ENCODE data around the gene PDE6B. TPM values are rescaled to one million over a fixed set of nuclear protein-coding genes. Genes with fewer than 3 reads are reported as not detected.

Gene PDE6B
- total RNA-seq, 1 experiment from 2014 or later, result not detected

DNA sequence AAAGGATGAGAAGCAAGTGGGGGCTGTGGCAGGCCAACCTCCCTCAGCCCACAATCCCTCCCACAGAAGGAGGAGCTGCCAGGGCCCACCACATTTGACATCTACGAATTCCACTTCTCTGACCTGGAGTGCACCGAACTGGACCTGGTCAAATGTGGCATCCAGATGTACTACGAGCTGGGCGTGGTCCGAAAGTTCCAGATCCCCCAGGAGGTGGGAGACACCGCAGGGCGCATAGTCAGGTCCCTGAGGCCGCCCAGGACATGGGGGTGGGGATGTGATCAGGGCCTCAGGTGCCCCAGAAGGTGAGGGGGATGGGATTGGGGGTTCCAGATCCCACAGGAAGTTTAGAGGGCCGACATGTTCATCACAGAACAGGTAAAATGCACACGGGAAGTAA, 35.0 kb downstream of the PDE6B start:
- ChIA-PET POLR2A (no interaction called here), CTCF (no interaction called here)
- BruUV-seq (replicated peaks), result no TSS peak
- Mint-ChIP-seq H3K27ac (ENCODE audit: low read depth, unreplicated experiment) (no peak overlapping the region), H3K4me3 (ENCODE audit: unreplicated experiment) (no peak overlapping the region), H3K36me3 (ENCODE audit: insufficient read depth, unreplicated experiment) (peaks cover 5% of the 10 kb centered on the region), H3K4me1 (ENCODE audit: insufficient read depth, unreplicated experiment) (no peaks in the 10 kb centered on the region), H3K27me3 (ENCODE audit: insufficient read depth, unreplicated experiment) (no peaks in the 10 kb centered on the region), H3K9me3 (ENCODE audit: unreplicated experiment) (peaks cover 10% of the 10 kb centered on the region)
- no peak for DNase-seq (ENCODE audit: unreplicated experiment)
- intact Hi-C loops (cut with micrococcal nuclease), result no loop called here
- no peak for TF ChIP-seq CTCF (IDR thresholded peaks at IDR 0.05; ENCODE audit: unreplicated experiment)

DNA sequence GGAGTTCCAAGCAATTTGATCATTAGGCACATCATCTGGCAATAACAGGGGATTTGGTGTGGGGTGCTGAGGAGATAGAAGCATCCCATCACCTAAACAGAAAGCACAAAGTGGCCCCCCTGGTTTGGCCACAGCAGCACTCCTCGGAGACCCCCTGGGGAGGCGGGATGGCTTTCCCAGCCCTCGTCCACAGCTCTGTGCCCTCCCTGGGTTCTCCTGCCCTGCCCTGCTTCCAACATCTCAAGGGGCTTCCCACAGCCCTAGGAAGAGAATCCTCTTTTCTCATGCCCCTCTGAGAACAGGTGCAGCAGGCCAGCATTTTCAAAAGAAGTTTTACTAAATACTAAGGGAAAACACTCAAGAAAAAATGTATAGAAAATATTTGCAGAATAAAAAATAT, 35.9 kb downstream of the PDE6B start:
- Mint-ChIP-seq H3K36me3 (ENCODE audit: insufficient read depth, unreplicated experiment) (no peaks in the 10 kb centered on the region), H3K4me3 (ENCODE audit: unreplicated experiment) (no peak overlapping the region), H3K4me1 (ENCODE audit: insufficient read depth, unreplicated experiment) (no peaks in the 10 kb centered on the region), H3K27ac (ENCODE audit: low read depth, unreplicated experiment) (no peak overlapping the region), H3K9me3 (ENCODE audit: unreplicated experiment) (peaks cover 10% of the 10 kb centered on the region), H3K27me3 (ENCODE audit: insufficient read depth, unreplicated experiment) (no peaks in the 10 kb centered on the region)
- POLR2A ChIA-PET, result no interaction called here
- BruUV-seq (replicated peaks), result no TSS peak
- no peak for TF ChIP-seq CTCF (IDR thresholded peaks at IDR 0.05; ENCODE audit: unreplicated experiment)
- no peak for DNase-seq (ENCODE audit: unreplicated experiment)
- intact Hi-C loops (cut with micrococcal nuclease), result no loop called here
- CTCF ChIA-PET, result no interaction called here

DNA sequence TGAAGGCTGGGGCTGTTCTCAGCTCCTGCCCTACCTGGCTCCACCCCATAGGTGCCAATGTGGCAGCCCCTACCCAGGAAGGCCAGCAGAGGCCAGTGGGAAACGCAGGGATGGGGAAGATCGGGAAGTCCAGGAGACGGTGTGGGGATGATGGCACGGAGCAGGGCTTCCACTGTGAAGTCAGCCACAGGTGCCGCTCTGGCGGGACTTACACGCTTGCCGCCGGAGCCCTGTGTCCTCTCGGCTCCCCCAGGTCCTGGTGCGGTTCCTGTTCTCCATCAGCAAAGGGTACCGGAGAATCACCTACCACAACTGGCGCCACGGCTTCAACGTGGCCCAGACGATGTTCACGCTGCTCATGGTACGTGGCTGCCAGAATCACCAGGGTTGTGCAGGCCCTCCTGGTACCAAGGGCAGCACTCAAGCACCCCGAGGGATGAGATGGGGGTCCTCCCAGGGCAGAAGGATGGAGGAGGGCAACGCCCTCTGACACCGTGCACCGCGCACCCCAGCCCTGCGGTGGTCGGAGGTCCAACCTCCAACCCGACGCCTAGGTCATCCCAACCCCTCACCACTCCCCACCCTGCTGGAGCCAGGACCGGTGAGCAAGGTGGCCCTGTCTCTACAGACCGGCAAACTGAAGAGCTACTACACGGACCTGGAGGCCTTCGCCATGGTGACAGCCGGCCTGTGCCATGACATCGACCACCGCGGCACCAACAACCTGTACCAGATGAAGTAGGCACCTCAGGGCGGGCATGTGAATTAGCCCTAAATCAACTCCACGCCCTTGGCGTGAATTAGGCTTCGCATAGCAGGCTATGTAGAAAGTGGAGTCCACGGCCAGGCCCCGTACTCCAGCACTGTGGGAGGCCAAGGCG, 36.7 kb downstream of the PDE6B start:
- intact Hi-C loops (cut with micrococcal nuclease), result no loop called here
- H3K36me3 Mint-ChIP-seq (ENCODE audit: insufficient read depth, unreplicated experiment), result no peaks in the 10 kb centered on the region
- no peak overlapping the region for H3K4me3 Mint-ChIP-seq (ENCODE audit: unreplicated experiment)
- DNase-seq (ENCODE audit: unreplicated experiment), result no peak
- H3K4me1 Mint-ChIP-seq (ENCODE audit: insufficient read depth, unreplicated experiment), result no peaks in the 10 kb centered on the region
- no TSS peak for BruUV-seq (replicated peaks)
- TF ChIP-seq CTCF (IDR thresholded peaks at IDR 0.05; ENCODE audit: unreplicated experiment), result no peak
- peaks cover 10% of the 10 kb centered on the region for H3K9me3 Mint-ChIP-seq (ENCODE audit: unreplicated experiment)
- POLR2A ChIA-PET, result no interaction called here
- no peaks in the 10 kb centered on the region for H3K27me3 Mint-ChIP-seq (ENCODE audit: insufficient read depth, unreplicated experiment)
- CTCF ChIA-PET, result no interaction called here
- H3K27ac Mint-ChIP-seq (ENCODE audit: low read depth, unreplicated experiment), result no peak overlapping the region

DNA sequence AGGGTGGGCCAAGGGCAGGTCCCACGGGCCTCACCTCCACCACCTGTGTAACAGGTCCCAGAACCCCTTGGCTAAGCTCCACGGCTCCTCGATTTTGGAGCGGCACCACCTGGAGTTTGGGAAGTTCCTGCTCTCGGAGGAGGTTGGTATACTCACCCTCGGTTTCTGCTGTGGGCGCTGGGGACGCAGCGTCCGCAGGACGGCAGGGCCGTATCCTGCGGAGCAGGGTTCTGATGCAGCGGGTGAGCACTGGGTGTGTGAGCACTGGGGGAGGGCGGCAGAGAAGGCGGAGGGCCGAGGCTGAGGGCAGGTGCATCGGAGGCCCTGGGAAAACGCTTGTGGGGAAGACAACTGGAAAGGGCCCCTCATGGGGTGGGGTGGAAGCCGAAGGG, 37.7 kb downstream of the PDE6B start:
- BruUV-seq (replicated peaks), result no TSS peak
- Mint-ChIP-seq H3K4me3 (ENCODE audit: unreplicated experiment) (no peak overlapping the region), H3K27me3 (ENCODE audit: insufficient read depth, unreplicated experiment) (no peaks in the 10 kb centered on the region), H3K9me3 (ENCODE audit: unreplicated experiment) (peaks cover 10% of the 10 kb centered on the region), H3K27ac (ENCODE audit: low read depth, unreplicated experiment) (no peak overlapping the region), H3K36me3 (ENCODE audit: insufficient read depth, unreplicated experiment) (no peaks in the 10 kb centered on the region), H3K4me1 (ENCODE audit: insufficient read depth, unreplicated experiment) (no peaks in the 10 kb centered on the region)
- CTCF ChIA-PET, result no interaction called here
- no peak for TF ChIP-seq CTCF (IDR thresholded peaks at IDR 0.05; ENCODE audit: unreplicated experiment)
- POLR2A ChIA-PET, result no interaction called here
- DNase-seq (ENCODE audit: unreplicated experiment), result no peak
- intact Hi-C loops (cut with micrococcal nuclease), result no loop called here

Measured in MCF 10A (cell line).